Natural killer cell (primary cell): ENCODE results near the gene KAT6B. TPM values are rescaled to one million over a fixed set of nuclear protein-coding genes. Genes with fewer than 3 reads are reported as not detected.
A peak's percentile ranks its signal among the peaks of the same experiment; 100 is the strongest.

Experiments
- ATAC-seq, 3 donors: fragments of 150-1000 bp in 2 of 3; fragments of 200-7000 bp in 1 of 3; cut with Tn5 transposase; 1 replicate in 1 of 3; 2 replicates in 2 of 3; pipeline ENCODE4 v1.10.0; 2021; ENCODE audit warnings: mild to moderate bottlenecking in 2 of 3, moderate library complexity in 2 of 3
- DNase-seq, 2 donors: peaks; one replicate each; pipeline versions ENCODE4 v3.0.0 to v3.0.0-alpha.2; 2013 to 2021; ENCODE audit warnings: mixed read lengths in 1 of 2
- H3K27ac ChIP-seq: one replicate; pipeline ENCODE4 v1.5.1; 2013; ENCODE audit warnings: mild to moderate bottlenecking, low read length
- H3K27me3 ChIP-seq: one replicate; pipeline ENCODE4 v1.6.1; 2013; ENCODE audit warnings: low read length; ENCODE audit not compliant: control insufficient read depth, insufficient read depth
- H3K36me3 ChIP-seq: one replicate; pipeline ENCODE4 v1.6.1; 2013; ENCODE audit warnings: low read length; ENCODE audit not compliant: control insufficient read depth, insufficient read depth
- H3K4me1 ChIP-seq: one replicate; pipeline ENCODE4 v1.6.1; 2013; ENCODE audit warnings: low read length; ENCODE audit not compliant: control insufficient read depth, insufficient read depth
- H3K4me3 ChIP-seq: one replicate; pipeline ENCODE4 v1.5.1; 2013; ENCODE audit warnings: low read length
- H3K9me3 ChIP-seq: one replicate; pipeline ENCODE4 v1.6.1; 2013; ENCODE audit warnings: low read length; ENCODE audit not compliant: control insufficient read depth, insufficient read depth
- H3K27ac Mint-ChIP-seq, 2 donors: one replicate each; pipeline ENCODE4 v1.8.0; 2022; ENCODE audit warnings: mild to moderate bottlenecking in 2 of 2, mixed read lengths in 2 of 2, moderate library complexity in 1 of 2
- H3K27me3 Mint-ChIP-seq, 2 donors: one replicate each; pipeline ENCODE4 v1.8.0; 2022; ENCODE audit warnings: low read depth in 2 of 2, mixed read lengths in 2 of 2
- H3K36me3 Mint-ChIP-seq: one replicate; pipeline ENCODE4 v1.8.0; 2022; ENCODE audit warnings: mixed read lengths
- H3K4me1 Mint-ChIP-seq, 2 donors: one replicate each; pipeline ENCODE4 v1.8.0; 2022; ENCODE audit warnings: mixed read lengths in 2 of 2
- H3K4me3 Mint-ChIP-seq: one replicate; pipeline ENCODE4 v1.8.0; 2022; ENCODE audit warnings: mild to moderate bottlenecking, moderate library complexity, mixed read lengths
- H3K9me3 Mint-ChIP-seq, 2 donors: one replicate each; pipeline ENCODE4 v1.8.0; 2022; ENCODE audit warnings: mixed read lengths in 2 of 2
- CTCF ChIP-seq: fragments of 200-600 bp; IDR thresholded peaks from one replicate; pipeline ENCODE4 v1.8.0; 2022; ENCODE audit warnings: antibody characterized with exemption
- WGBS: methylation state at CpG from one replicate; pipeline ENCODE4 v1.1.7; 2013; ENCODE audit warnings: missing lambda C conversion rate; ENCODE audit not compliant: insufficient coverage; 5-methylcytosine and 5-hydroxymethylcytosine counted together
- intact Hi-C: fragments of 100-400 bp; cut with micrococcal nuclease; formaldehyde crosslinking; loops from one replicate; pipeline ENCODE4 v1.14.2; 2022
- total RNA-seq, 4 donors: library from RNA; stranded (reverse); fragments of 120-200 nt in 1 of 4; gene quantifications; one replicate each; pipeline versions ENCODE4 v1.2.3 to v1.2.4, GENCODE V29; 2013 to 2022

The KAT6B gene
- total RNA-seq, 3 donors from 2014 or later (not counting 1 experiment from before 2014, with no cell fraction given) = 117 to 133 (median 121) TPM

- no peaks in the 10 kb centered on the region for H3K9me3 ChIP-seq
- H3K4me1 Mint-ChIP-seq = peaks cover 22 to 36% of the 10 kb centered on the region in 2 donors
- no peak for ATAC-seq
- WGBS = 95% methylated on average over 5 of the region's 5 CpGs
- H3K36me3 Mint-ChIP-seq = no peaks in the 10 kb centered on the region
- no peaks in the 10 kb centered on the region for H3K9me3 Mint-ChIP-seq
- no peak overlapping the region for H3K4me3 Mint-ChIP-seq
- no peak for DNase-seq
- H3K36me3 ChIP-seq = peaks cover 3% of the 10 kb centered on the region
- H3K27ac Mint-ChIP-seq = peak overlapping the region; percentile 75 to 92
- no peak overlapping the region for H3K4me3 ChIP-seq
- peaks cover 6% of the 10 kb centered on the region for H3K4me1 ChIP-seq
- H3K27me3 ChIP-seq = no peaks in the 10 kb centered on the region
- intact Hi-C loops = loop anchor here (2.0 kb wide), 1 partner anchor 13 kb away; no protein-coding TSS in a partner anchor
- TF ChIP-seq CTCF = no peak
- H3K27me3 Mint-ChIP-seq = no peaks in the 10 kb centered on the region
- H3K27ac ChIP-seq = no peak overlapping the region
Measured at GRCh38 chr10:75001715-75002350, 175.4 kb downstream of the KAT6B start.

- DNase-seq (no peak), ATAC-seq (no peak)
- TF ChIP-seq CTCF = no peak
- H3K36me3 ChIP-seq = peaks cover 1% of the 10 kb centered on the region
- Mint-ChIP-seq H3K27ac (peak overlapping the region; percentile 45 to 92), H3K9me3 (no peaks in the 10 kb centered on the region), H3K4me1 (peaks cover 28 to 41% of the 10 kb centered on the region in 2 donors), H3K4me3 (no peak overlapping the region), H3K27me3 (no peaks in the 10 kb centered on the region), H3K36me3 (no peaks in the 10 kb centered on the region)
- H3K9me3 ChIP-seq = no peaks in the 10 kb centered on the region
- H3K27me3 ChIP-seq = no peaks in the 10 kb centered on the region
- no peak overlapping the region for H3K27ac ChIP-seq
- intact Hi-C loops = no loop called here
- H3K4me1 ChIP-seq = peaks cover 9% of the 10 kb centered on the region
- no peak overlapping the region for H3K4me3 ChIP-seq
- 93% methylated on average over 2 of the region's 3 CpGs for WGBS
Measured at GRCh38 chr10:75002351-75002725, 175.9 kb downstream of the KAT6B start.

GRCh38 chr10:75002967-75003594 lies 176.7 kb downstream of the KAT6B start:
- peaks cover 35 to 48% of the 10 kb centered on the region in 2 donors for H3K4me1 Mint-ChIP-seq

More at GRCh38 chr10:75002967-75003594, 176.7 kb downstream of the KAT6B start:
- no peaks in the 10 kb centered on the region for H3K27me3 ChIP-seq
- Mint-ChIP-seq H3K27me3 (no peaks in the 10 kb centered on the region), H3K4me3 (no peak overlapping the region), H3K36me3 (no peaks in the 10 kb centered on the region), H3K27ac (peak overlapping the region in 1 of 2 donors; percentile 45), H3K9me3 (no peaks in the 10 kb centered on the region)
- H3K4me3 ChIP-seq = no peak overlapping the region
- WGBS = 88% methylated on average over 3 of the region's 3 CpGs
- H3K27ac ChIP-seq = no peak overlapping the region
- TF ChIP-seq CTCF = no peak
- ATAC-seq (no peak), DNase-seq (no peak)
- H3K4me1 ChIP-seq = peaks cover 11% of the 10 kb centered on the region
- intact Hi-C loops = no loop called here
- no peaks in the 10 kb centered on the region for H3K36me3 ChIP-seq
- no peaks in the 10 kb centered on the region for H3K9me3 ChIP-seq
